Lung (tissue), 12 donors: Measurements from ENCODE around the gene PCNP. TPM values are rescaled to one million over a fixed set of nuclear protein-coding genes. Genes with fewer than 3 reads are reported as not detected.
"Not testable (repeated sequence)": the region's sequence is repeated elsewhere in the genome, so short reads cannot be mapped to it uniquely, and the experiment has no call there.

Source experiments
- ATAC-seq: fragments of 200-7000 bp; cut with Tn5 transposase; one replicate; pipeline ENCODE4 v1.9.1; 2020; ENCODE audit warnings: moderate number of reproducible peaks; ENCODE audit not compliant: insufficient read depth, low FRiP score
- DNase-seq, 3 donors: peaks; one replicate each; pipeline ENCODE4 v3.0.0-alpha.2; 2013 to 2017
- H3K27ac ChIP-seq, 2 donors: one replicate each; pipeline ENCODE4 v1.5.1; 2013; ENCODE audit warnings: mild to moderate bottlenecking in 2 of 2, moderate library complexity in 2 of 2, control low read depth in 1 of 2, inconsistent platforms in 1 of 2, low read depth in 1 of 2, low read length in 1 of 2
- H3K27me3 ChIP-seq, 3 donors: one replicate each; pipeline ENCODE4 v1.5.1; 2013; ENCODE audit warnings: low read length in 2 of 3; ENCODE audit not compliant: control insufficient read depth in 3 of 3, insufficient read depth in 3 of 3
- H3K36me3 ChIP-seq, 4 donors: one replicate each; pipeline ENCODE4 v1.5.1; 2013; ENCODE audit warnings: low read length in 4 of 4, mild to moderate bottlenecking in 1 of 4, moderate library complexity in 1 of 4; ENCODE audit not compliant: control insufficient read depth in 4 of 4, insufficient read depth in 4 of 4
- H3K4me1 ChIP-seq, 5 donors: one replicate each; pipeline ENCODE4 v1.5.1; 2013; ENCODE audit warnings: low read length in 5 of 5, mild to moderate bottlenecking in 2 of 5, moderate library complexity in 1 of 5; ENCODE audit not compliant: control insufficient read depth in 5 of 5, insufficient read depth in 5 of 5
- H3K4me3 ChIP-seq: one replicate; pipeline ENCODE4 v1.5.1; 2013; ENCODE audit warnings: mild to moderate bottlenecking, control low read depth, moderate library complexity
- H3K9ac ChIP-seq, 2 donors: one replicate each; pipeline ENCODE4 v1.5.1; 2013; ENCODE audit warnings: low read length in 2 of 2, control low read depth in 1 of 2; ENCODE audit not compliant: insufficient read depth in 1 of 2
- H3K9me3 ChIP-seq, 4 donors: one replicate each; pipeline ENCODE4 v1.5.1; 2013; ENCODE audit warnings: low read length in 3 of 4, mild to moderate bottlenecking in 1 of 4, moderate library complexity in 1 of 4; ENCODE audit not compliant: control insufficient read depth in 4 of 4, insufficient read depth in 3 of 4
- WGBS, 2 donors: extraction: QIAGEN DNeasy Blood & Tissue Kit; methylation state at CpG; one replicate each; pipeline ENCODE4 v1.1.7; 2013; 5-methylcytosine and 5-hydroxymethylcytosine counted together
- polyA plus RNA-seq, 2 donors: library from polyadenylated mRNA; stranded (reverse); fragments of 200-250 nt; gene quantifications; one replicate each; pipeline ENCODE4 v1.2.1, GENCODE V29; 2013
- total RNA-seq, 2 donors: library from RNA; depleted of rRNA in 1 of 2; stranded (reverse); fragments of >200 nt in 1 of 2; gene quantifications; one replicate each; pipeline ENCODE4 v1.2.1, GENCODE V29; 2014 to 2021
- TF ChIP-seq, protein P1 (sequence below): IDR thresholded peaks from 2 replicates; pipeline ENCODE4 v1.5.1; 2012; ENCODE audit warnings: mild to moderate bottlenecking; ENCODE audit errors: control extremely low read depth, extremely low read depth
- donor health status: control.
- donor health status: control.
- donor health status: Bipolar disorder and iron deficiency.
- donor health status: healthy.
- donor health status: DM: yes; HTN: yes; CAD: no.

Gene PCNP
- total and polyA plus RNA-seq, 4 donors: 73.1 to 195 (median 99.7) TPM

DNA sequence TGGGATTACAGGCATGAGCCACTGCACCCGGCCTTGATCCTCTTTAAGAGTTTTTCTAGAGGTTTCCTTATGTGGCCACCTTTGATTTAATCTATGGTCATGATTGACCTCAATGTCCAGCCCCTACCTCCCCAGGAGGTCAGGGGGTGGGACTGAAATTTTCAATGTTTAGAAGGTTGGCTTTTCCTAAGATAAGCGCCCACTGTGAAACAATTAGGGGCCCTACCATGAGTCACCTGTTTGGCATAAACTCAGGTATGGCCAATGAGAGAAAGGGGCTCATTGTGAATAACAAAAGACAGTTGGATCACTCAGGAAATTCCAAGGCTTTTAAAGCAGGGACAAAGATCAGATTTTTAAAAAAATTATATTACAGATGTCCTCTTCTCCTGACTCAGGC, 51.9 kb downstream of the PCNP start:
- H3K4me3 ChIP-seq: no peak overlapping the region
- H3K36me3 ChIP-seq: no peaks in the 10 kb centered on the region
- 93 to 94% methylated on average over 2 of the region's 2 CpGs for WGBS, 2 donors
- H3K9me3 ChIP-seq: peaks cover 0 to 2% (median 0%) of the 10 kb centered on the region in 4 donors
- TF ChIP-seq, protein P1, sequence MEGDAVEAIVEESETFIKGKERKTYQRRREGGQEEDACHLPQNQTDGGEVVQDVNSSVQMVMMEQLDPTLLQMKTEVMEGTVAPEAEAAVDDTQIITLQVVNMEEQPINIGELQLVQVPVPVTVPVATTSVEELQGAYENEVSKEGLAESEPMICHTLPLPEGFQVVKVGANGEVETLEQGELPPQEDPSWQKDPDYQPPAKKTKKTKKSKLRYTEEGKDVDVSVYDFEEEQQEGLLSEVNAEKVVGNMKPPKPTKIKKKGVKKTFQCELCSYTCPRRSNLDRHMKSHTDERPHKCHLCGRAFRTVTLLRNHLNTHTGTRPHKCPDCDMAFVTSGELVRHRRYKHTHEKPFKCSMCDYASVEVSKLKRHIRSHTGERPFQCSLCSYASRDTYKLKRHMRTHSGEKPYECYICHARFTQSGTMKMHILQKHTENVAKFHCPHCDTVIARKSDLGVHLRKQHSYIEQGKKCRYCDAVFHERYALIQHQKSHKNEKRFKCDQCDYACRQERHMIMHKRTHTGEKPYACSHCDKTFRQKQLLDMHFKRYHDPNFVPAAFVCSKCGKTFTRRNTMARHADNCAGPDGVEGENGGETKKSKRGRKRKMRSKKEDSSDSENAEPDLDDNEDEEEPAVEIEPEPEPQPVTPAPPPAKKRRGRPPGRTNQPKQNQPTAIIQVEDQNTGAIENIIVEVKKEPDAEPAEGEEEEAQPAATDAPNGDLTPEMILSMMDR: no peak
- no peak overlapping the region for H3K9ac ChIP-seq
- H3K27me3 ChIP-seq: no peaks in the 10 kb centered on the region
- no peak for DNase-seq
- no peak overlapping the region for H3K27ac ChIP-seq
- no peak for ATAC-seq
- H3K4me1 ChIP-seq: no peaks in the 10 kb centered on the region

DNA sequence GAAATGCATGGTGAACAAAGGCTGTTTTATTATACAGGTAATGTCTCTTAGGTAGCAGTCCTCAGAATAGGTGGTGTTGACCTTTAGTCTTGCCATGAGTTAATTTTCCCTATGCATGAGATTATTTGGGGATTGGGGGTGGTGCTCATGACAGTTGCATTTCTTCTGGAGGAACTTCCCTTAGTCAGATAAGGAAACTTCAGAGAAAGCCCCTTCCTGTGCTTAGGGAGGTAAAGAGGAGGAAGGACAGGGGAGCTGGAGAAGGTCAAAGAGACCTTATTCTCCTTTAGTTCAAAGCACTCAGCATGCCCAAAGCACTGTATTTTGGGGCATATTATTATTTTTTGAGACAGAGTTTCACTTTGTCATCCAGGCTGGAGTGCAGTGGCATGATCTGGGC, 55.2 kb downstream of the PCNP start:
- H3K27me3 ChIP-seq: no peaks in the 10 kb centered on the region
- TF ChIP-seq, protein P1: no peak
- H3K36me3 ChIP-seq: no peaks in the 10 kb centered on the region
- ATAC-seq (no peak), DNase-seq (no peak)
- H3K9ac ChIP-seq: no peak overlapping the region
- H3K4me3 ChIP-seq: no peak overlapping the region
- H3K4me1 ChIP-seq: no peaks in the 10 kb centered on the region
- peaks cover 0 to 2% (median 0%) of the 10 kb centered on the region in 4 donors for H3K9me3 ChIP-seq
- no peak overlapping the region for H3K27ac ChIP-seq

DNA sequence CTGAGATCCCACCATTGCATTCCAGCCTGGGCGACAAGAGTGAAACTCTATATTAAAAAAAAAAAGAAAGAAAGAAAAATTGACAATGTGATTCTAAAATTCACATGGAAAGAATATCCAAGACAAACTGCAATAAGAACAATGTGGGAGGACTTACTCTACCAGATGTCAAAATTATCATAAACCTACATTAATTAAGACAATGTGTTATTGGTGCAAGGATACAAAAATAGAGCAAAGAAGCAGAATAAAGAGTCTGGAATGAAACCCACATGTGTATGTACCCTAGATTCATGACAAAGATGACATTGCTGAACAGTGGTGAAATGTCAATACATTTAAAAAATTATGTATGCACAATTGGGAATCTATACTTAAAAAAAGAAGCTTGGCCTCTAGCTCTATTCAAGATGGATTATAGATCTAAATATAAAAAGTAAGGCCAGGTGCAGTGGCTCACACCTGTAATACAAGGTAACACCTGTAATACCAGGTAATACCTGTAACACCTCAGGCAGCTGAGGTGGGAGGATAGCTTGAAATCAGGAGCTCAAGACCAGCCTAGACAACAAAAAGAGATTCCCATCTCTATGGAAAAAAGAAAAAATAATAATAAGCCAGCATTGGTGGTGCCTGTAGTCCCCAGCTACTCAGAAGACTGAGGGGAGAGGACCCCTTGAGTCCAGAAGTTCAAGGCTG, 57.3 kb downstream of the PCNP start:
- Histone ChIP-seq H3K27ac (no peak overlapping the region), H3K4me1 (no peaks in the 10 kb centered on the region), H3K9ac (no peak overlapping the region), H3K4me3 (no peak overlapping the region), H3K9me3 (no peaks in the 10 kb centered on the region), H3K36me3 (no peaks in the 10 kb centered on the region), H3K27me3 (no peaks in the 10 kb centered on the region)
- no peak for DNase-seq
- ATAC-seq: no peak
- TF ChIP-seq, protein P1: no peak
- 93 to 96% methylated on average over 1 of the region's 1 CpG for WGBS, 2 donors

DNA sequence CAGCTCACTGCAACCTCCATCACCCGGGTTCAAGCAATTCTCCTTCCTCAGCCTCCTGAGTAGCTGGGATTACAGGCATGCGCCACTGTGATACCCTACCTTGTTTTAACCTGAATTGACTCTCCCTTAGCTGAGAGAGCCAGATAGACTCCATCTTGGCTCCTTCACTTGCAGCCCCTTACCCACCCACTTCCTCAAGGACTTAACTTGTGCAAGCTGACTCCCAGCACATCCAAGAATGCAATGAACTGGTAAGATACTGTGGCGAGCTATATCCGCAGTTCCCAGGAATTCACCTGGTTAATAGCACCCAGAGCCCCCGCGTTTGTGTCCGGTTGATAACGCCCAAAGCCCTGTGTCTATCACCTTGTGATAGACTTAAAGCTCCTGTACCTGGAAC, 58.0 kb downstream of the PCNP start:
- not testable (repeated sequence) for H3K36me3 ChIP-seq, H3K4me3 ChIP-seq, ATAC-seq, H3K4me1 ChIP-seq, H3K27ac ChIP-seq, DNase-seq, H3K27me3 ChIP-seq, H3K9me3 ChIP-seq, H3K9ac ChIP-seq
- WGBS, 2 donors: 86 to 94% methylated on average over 8 of the region's 8 CpGs
